Right atrium auricular region (tissue), 2 donors: ENCODE results near the gene ILDR1. TPM values are rescaled to one million over a fixed set of nuclear protein-coding genes. Genes with fewer than 3 reads are reported as not detected.
"Not testable (repeated sequence)": the region's sequence is repeated elsewhere in the genome, so short reads cannot be mapped to it uniquely, and the experiment has no call there.

ENCODE experiments used
- DNase-seq: peaks from one replicate; pipeline ENCODE4 v3.0.0-alpha.2; 2019; ENCODE audit warnings: low spot score
- H3K27ac ChIP-seq, 2 donors: fragments of 200-600 bp; sonication (generic); 1 replicate in 1 of 2; 2 replicates in 1 of 2; pipeline ENCODE4 v1.5.1; 2016 to 2019
- H3K27me3 ChIP-seq, 2 donors: fragments of 200-600 bp; sonication (generic); one replicate each; pipeline versions ENCODE4 v1.5.1 to v1.6.0; 2017 to 2019
- H3K36me3 ChIP-seq: fragments of 200-600 bp; sonication (generic); one replicate; pipeline ENCODE4 v1.5.1; 2016
- H3K4me1 ChIP-seq, 2 donors: fragments of 200-600 bp; sonication (generic); one replicate each; pipeline versions ENCODE4 v1.5.1 to v1.6.0; 2017 to 2019
- H3K4me3 ChIP-seq, 2 donors: fragments of 200-600 bp; sonication (generic); 1 replicate in 1 of 2; 2 replicates in 1 of 2; pipeline ENCODE4 v1.5.1; 2017 to 2019; ENCODE audit warnings: mild to moderate bottlenecking in 1 of 2, moderate library complexity in 1 of 2
- H3K9me3 ChIP-seq, 2 donors: fragments of 200-600 bp; sonication (generic); one replicate each; pipeline ENCODE4 v1.5.1; 2019
- CTCF ChIP-seq, 2 donors: fragments of 200-600 bp; sonication (generic); IDR thresholded peaks; one replicate each; pipeline ENCODE4 v1.5.1; 2019; ENCODE audit warnings: antibody characterized with exemption in 2 of 2
- total RNA-seq, 2 donors: library from RNA; depleted of rRNA; stranded (reverse); fragments of >200 nt; gene quantifications; one replicate each; pipeline ENCODE4 v1.1.0, GENCODE V29; 2016

The ILDR1 gene
- total RNA-seq, 2 donors from 2014 or later: not detected

- H3K27ac ChIP-seq: no peak overlapping the region
- H3K9me3 ChIP-seq: no peaks in the 10 kb centered on the region
- no peaks in the 10 kb centered on the region for H3K4me1 ChIP-seq
- H3K27me3 ChIP-seq: no peaks in the 10 kb centered on the region
- TF ChIP-seq CTCF (IDR thresholded peaks at IDR 0.05): no peak
- H3K36me3 ChIP-seq: no peaks in the 10 kb centered on the region
- no peak overlapping the region for H3K4me3 ChIP-seq
- no peak for DNase-seq
Measured at GRCh38 chr3:122063908-122064307, 41.9 kb upstream of the ILDR1 start.

- TF ChIP-seq CTCF (IDR thresholded peaks at IDR 0.05): no peak
Measured at GRCh38 chr3:122060040-122060698, 38.1 kb upstream of the ILDR1 start.

GRCh38 chr3:122058294-122058693, 36.2 kb upstream of the ILDR1 start:
- Histone ChIP-seq H3K27ac (no peak overlapping the region), H3K4me3 (no peak overlapping the region), H3K9me3 (no peaks in the 10 kb centered on the region), H3K27me3 (no peaks in the 10 kb centered on the region), H3K36me3 (no peaks in the 10 kb centered on the region), H3K4me1 (no peaks in the 10 kb centered on the region)
- no peak for TF ChIP-seq CTCF (IDR thresholded peaks at IDR 0.05)
- DNase-seq: no peak

More at GRCh38 chr3:122060040-122060698, 38.1 kb upstream of the ILDR1 start:
- Histone ChIP-seq H3K36me3 (no peaks in the 10 kb centered on the region), H3K9me3 (no peaks in the 10 kb centered on the region), H3K27ac (no peak overlapping the region), H3K4me3 (no peak overlapping the region), H3K4me1 (no peaks in the 10 kb centered on the region), H3K27me3 (no peaks in the 10 kb centered on the region)
- DNase-seq: no peak

GRCh38 chr3:122057671-122058070, 35.6 kb upstream of the ILDR1 start:
- H3K27me3 ChIP-seq: no peaks in the 10 kb centered on the region
- TF ChIP-seq CTCF (IDR thresholded peaks at IDR 0.05): no peak
- H3K4me1 ChIP-seq: no peaks in the 10 kb centered on the region
- H3K27ac ChIP-seq: no peak overlapping the region
- DNase-seq: no peak
- no peaks in the 10 kb centered on the region for H3K36me3 ChIP-seq
- H3K4me3 ChIP-seq: no peak overlapping the region
- H3K9me3 ChIP-seq: no peaks in the 10 kb centered on the region

GRCh38 chr3:122055215-122055614, 33.2 kb upstream of the ILDR1 start, which contains the start of gene CD86:
Gene CD86 (plus strand): TSS chr3:122055362. CDS start chr3:122055490, 128 bp downstream.
- Histone ChIP-seq H3K9me3 (no peaks in the 10 kb centered on the region), H3K27me3 (no peaks in the 10 kb centered on the region), H3K36me3 (no peaks in the 10 kb centered on the region), H3K4me1 (no peaks in the 10 kb centered on the region), H3K27ac (no peak within 1 kb of the TSS), H3K4me3 (peak within 1 kb of the TSS; percentile 9 to 20)
- no peak for DNase-seq
- no peak for TF ChIP-seq CTCF (IDR thresholded peaks at IDR 0.05)

- no peaks in the 10 kb centered on the region for H3K36me3 ChIP-seq
- no peaks in the 10 kb centered on the region for H3K4me1 ChIP-seq
- no peak for DNase-seq
- H3K9me3 ChIP-seq: no peaks in the 10 kb centered on the region
- no peak overlapping the region for H3K4me3 ChIP-seq
- no peaks in the 10 kb centered on the region for H3K27me3 ChIP-seq
- H3K27ac ChIP-seq: no peak overlapping the region
- no peak for TF ChIP-seq CTCF (IDR thresholded peaks at IDR 0.05)
Measured at GRCh38 chr3:122052968-122053367, 30.9 kb upstream of the ILDR1 start.

- not testable (repeated sequence) for H3K4me1 ChIP-seq, H3K36me3 ChIP-seq, H3K27me3 ChIP-seq, H3K27ac ChIP-seq, H3K9me3 ChIP-seq, DNase-seq, H3K4me3 ChIP-seq
Measured at GRCh38 chr3:122047773-122048172, 25.7 kb upstream of the ILDR1 start.

- not testable (repeated sequence) for H3K4me3 ChIP-seq, H3K4me1 ChIP-seq, H3K36me3 ChIP-seq, H3K27me3 ChIP-seq, DNase-seq, H3K9me3 ChIP-seq, H3K27ac ChIP-seq
Measured at GRCh38 chr3:122047296-122047695, 25.2 kb upstream of the ILDR1 start.
